Measurements from ENCODE around the gene RINL. TPM values are rescaled to one million over a fixed set of nuclear protein-coding genes. Genes with fewer than 3 reads are reported as not detected.

Gene RINL
- total and polyA plus RNA-seq, 2 of the 8 experiments (the other 6 are each of a cell fraction or from before 2014, with no cell fraction given): 11.1 to 11.9 TPM

DNA sequence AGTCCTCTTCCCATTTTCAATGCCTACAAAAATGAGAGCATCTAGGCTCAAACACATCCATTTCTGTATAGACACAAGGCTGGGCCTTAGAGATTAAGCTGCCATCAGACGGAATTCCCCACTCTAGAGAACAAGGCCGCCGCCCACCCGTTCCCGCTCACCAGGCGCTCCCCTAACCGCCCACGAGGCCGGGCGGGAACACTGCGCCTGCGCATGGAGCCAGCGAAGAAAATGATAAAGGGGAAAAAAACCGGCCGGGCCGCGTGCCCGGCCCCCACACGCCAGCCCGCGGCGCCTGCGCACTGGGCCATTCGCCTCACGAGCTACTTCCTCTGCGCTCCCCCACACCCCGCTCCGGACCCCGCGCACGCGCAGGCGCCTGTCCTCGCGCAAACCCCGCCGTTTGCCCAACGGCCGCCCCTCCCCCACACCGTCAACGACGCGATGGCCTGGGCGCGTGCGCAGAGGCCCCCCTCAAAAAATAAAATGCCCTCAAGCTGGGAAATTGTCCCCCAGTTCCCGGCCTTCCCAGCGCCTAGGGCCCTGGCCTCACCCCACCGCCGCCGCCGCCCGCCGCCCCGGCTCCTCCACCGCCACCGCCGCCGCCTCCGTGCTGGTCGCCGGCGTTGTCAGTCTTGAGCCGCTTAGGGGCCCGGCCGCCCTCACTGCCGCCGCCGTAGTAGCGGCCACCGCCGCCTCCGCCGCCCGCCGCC lies 28.8 kb downstream of the RINL start:
- Histone ChIP-seq H4K91ac (replicated peaks; ENCODE audit: insufficient read length, low read length) (peak overlapping the region; percentile 83), H2BK5ac (ENCODE audit: low read depth, low read length) (peak overlapping the region; percentile 82), H4K8ac (ENCODE audit: extremely low read depth, insufficient read depth, low read length) (peak overlapping the region; percentile 100), H3K9ac (replicated peaks in 1 of 4; ENCODE audit: extremely low read depth in 1 of 4, low read depth in 3 of 4, low read length in 3 of 4) (peak overlapping the region; percentile 96 to 100 (median 97)), H3K4me2 (ENCODE audit: insufficient read depth in 1 of 2, low read depth in 2 of 2, low read length in 2 of 2) (peak overlapping the region; percentile 96 to 98), H2AFZ (ENCODE audit: low read length) (no peak overlapping the region), H3K23me2 (ENCODE audit: low read depth, low read length) (peaks cover 22% of the 10 kb centered on the region), H3K56ac (replicated peaks; ENCODE audit: insufficient read length, low read depth, low read length) (peak overlapping the region; percentile 85), H3K79me1 (ENCODE audit: low read depth, low read length) (peaks cover 11% of the 10 kb centered on the region; the same call in 1 of the 2 replicates), H3K14ac (ENCODE audit: insufficient read length) (no peak overlapping the region), H3K36me3 (ENCODE audit: control insufficient read depth in 2 of 4, insufficient read depth in 4 of 4, low read length in 3 of 4) (peaks cover 25 to 47% (median 35%) of the 10 kb centered on the region in 4 experiments), H4K20me1 (replicated peaks in 1 of 2; ENCODE audit: control insufficient read depth in 1 of 2, insufficient read depth in 2 of 2, low read length in 2 of 2) (peaks cover 14 to 25% of the 10 kb centered on the region in 2 experiments), H3K27ac (ENCODE audit: low read depth, low read length) (peak overlapping the region; percentile 96), H3K4ac (replicated peaks; ENCODE audit: insufficient read length, low read depth, low read length) (peak overlapping the region; percentile 92), H3K79me2 (ENCODE audit: control insufficient read depth in 1 of 2, insufficient read depth in 2 of 2, low read length in 2 of 2) (peaks cover 22 to 45% of the 10 kb centered on the region in 2 experiments), H3K27me3 (replicated peaks in 1 of 4; ENCODE audit: control insufficient read depth in 3 of 4, extremely low read depth in 1 of 4, insufficient read depth in 3 of 4, low read length in 3 of 4) (no peaks in the 10 kb centered on the region), H2BK120ac (replicated peaks; ENCODE audit: low read depth, low read length) (peak overlapping the region; percentile 35), H2AK5ac (ENCODE audit: low read depth, low read length) (peak overlapping the region; percentile 91), H2BK12ac (ENCODE audit: low read depth, low read length) (0 out of 2 replicates have a peak overlapping the region, but pooled peaks have one; percentile 27), H3K18ac (ENCODE audit: extremely low read depth, low read length) (peak overlapping the region; percentile 90), H3K9me3 (ENCODE audit: insufficient read depth in 2 of 2, low read depth in 1 of 2, low read length in 1 of 2) (no peaks in the 10 kb centered on the region), H3K4me1 (replicated peaks in 1 of 4; ENCODE audit: control insufficient read depth in 3 of 4, insufficient read depth in 4 of 4, low read length in 3 of 4) (peaks cover 2 to 16% (median 11%) of the 10 kb centered on the region in 4 experiments), H2BK20ac (ENCODE audit: low read length) (no peak overlapping the region), H3K4me3 (ENCODE audit: extremely low read depth in 1 of 4, insufficient read depth in 2 of 4, low read depth in 3 of 4, low read length in 4 of 4) (peak overlapping the region; percentile 80 to 97 (median 95)), H2BK15ac (ENCODE audit: low read length) (0 out of 2 replicates have a peak overlapping the region, but pooled peaks have one; percentile 72), H3K23ac (ENCODE audit: insufficient read length) (no peak overlapping the region), H4K5ac (ENCODE audit: insufficient read length, low read depth, low read length) (peak overlapping the region; percentile 68)
- WGBS, 2 experiments (ENCODE audit: extremely low coverage in 1 of 2, insufficient coverage in 1 of 2, insufficient read length in 1 of 2, insufficient replicate concordance in 2 of 2, low coverage in 1 of 2, low lambda C conversion rate in 2 of 2, missing lambda C conversion rate in 1 of 2): 0% methylated on average over 30 of the region's 76 CpGs; no CpG with 5 or more reads in 1 of the 2 experiments
- ChIA-PET CTCF (ENCODE audit: partially characterized antibody) (interaction anchor here (0.7 to 1.7 kb wide), 4 partner anchors 11 to 57 kb away, joined by 3 to 5 read pairs (median 3); no protein-coding TSS in a partner anchor), POLR2A (ENCODE audit: partially characterized antibody) (interaction anchor here (0.6 to 8.3 kb wide), 35 partner anchors 10 to 249 kb away, joined by 3 to 376 read pairs (median 4); partner anchors contain the start of genes CCER2, ECH1, EIF3K and LGALS7B)
- FAIRE-seq (no peak), DNase-seq (ENCODE audit: low read depth in 1 of 2, low spot score in 2 of 2) (peak; percentile 75 to 94)
- TF ChIP-seq SIN3A (conservative IDR thresholded peaks at IDR 0.05 in 1 of 2, IDR thresholded peaks at IDR 0.05 in 1 of 2; ENCODE audit: low read depth in 1 of 2, low read length in 2 of 2): peak in 1 of 2 experiments; percentile 22; a peak in 1 of 4 replicates
- TF ChIP-seq POLR2A (IDR thresholded peaks at IDR 0.05; ENCODE audit: control extremely low read depth in 1 of 2, low read depth in 2 of 2, low read length in 2 of 2): peak in 1 of 2 experiments; percentile 68; a peak in 1 of 3 replicates
- TF ChIP-seq HDAC2 (IDR thresholded peaks at IDR 0.05; ENCODE audit: borderline replicate concordance in 1 of 2, low read depth in 2 of 2, low read length in 2 of 2): no peak; a peak in 1 of 4 replicates
- TF ChIP-seq TBP (IDR thresholded peaks at IDR 0.05; ENCODE audit: low read depth, low read length): 0 out of 2 replicates have a peak, but pooled peaks have one; percentile 15
- TF ChIP-seq BACH1 (IDR thresholded peaks at IDR 0.05; ENCODE audit: low read length): 0 out of 2 replicates have a peak, but pooled peaks have one; percentile 36
- no peak for TF ChIP-seq CTCF (IDR thresholded peaks at IDR 0.05; ENCODE audit: control extremely low read depth in 1 of 3, insufficient read depth in 1 of 3, low read depth in 1 of 3, low read length in 3 of 3)
- TF ChIP-seq POLR2AphosphoS5 (IDR thresholded peaks at IDR 0.05; ENCODE audit: low read depth, low read length): peak; percentile 84; the same call in 1 of the 2 replicates
- no peak for TF ChIP-seq JUND (IDR thresholded peaks at IDR 0.05; ENCODE audit: low read length)

All from H1 (cell line).